NCI-H524 treated with DMSO at 0.1 percent for 48 hours (cell line): Measurements from ENCODE around the gene HTR3C.

ENCODE experiments used
- DNase-seq: peaks from one replicate; lab custom pipeline; 2025; lab: John Stamatoyannopoulos, UW

Gene HTR3C

DNA sequence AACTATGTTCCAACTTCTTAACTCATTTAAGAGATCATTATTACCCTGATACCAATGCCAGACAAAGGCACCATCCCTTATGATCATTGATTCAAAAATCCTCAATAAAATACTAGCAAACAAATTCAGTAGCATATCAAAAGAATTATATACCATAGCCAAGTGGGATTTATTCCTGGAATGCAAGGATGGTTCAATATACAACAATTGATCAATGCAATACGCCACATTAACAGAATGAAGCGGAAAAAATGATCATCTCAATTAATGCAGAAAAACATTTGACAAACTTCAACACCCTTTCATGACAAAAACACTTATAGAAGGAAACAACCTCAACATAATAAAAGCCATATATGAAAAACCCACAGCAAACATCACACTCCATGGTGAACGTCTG lies 39.4 kb downstream of the HTR3C start:
- no peak for DNase-seq

DNA sequence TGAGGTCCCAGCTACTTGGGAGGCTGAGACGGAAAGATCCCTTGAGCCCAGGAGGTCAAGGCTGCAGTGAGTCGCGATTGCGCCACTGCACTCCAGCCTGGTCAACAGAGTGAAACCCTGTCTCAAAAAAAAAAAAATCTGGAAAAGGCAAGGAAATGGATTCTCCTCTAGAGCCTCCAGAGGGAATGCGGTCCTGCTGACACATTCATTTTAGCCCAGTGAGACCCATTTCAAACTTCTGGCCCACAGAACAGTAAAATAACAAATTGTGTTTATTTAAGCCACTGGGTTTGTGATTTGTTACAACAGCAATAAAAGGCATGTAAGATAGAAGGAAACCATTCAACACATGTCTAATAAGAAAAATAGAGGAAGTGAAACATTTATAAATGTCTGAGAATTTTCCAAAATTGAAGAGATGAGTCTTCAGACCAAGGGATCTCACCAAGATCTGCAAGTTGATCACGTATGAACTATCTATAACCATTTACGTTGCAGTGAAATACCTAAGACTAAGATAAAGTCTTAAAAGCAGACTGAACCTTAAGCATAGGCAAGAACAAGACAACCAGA lies 44.0 kb downstream of the HTR3C start, which contains the start of gene HTR3E:
HTR3E (plus strand) TSS at position 254 of the 573 bp plus-strand sequence. CDS start 466 bp downstream, outside the sequence.
- DNase-seq: no peak

DNA sequence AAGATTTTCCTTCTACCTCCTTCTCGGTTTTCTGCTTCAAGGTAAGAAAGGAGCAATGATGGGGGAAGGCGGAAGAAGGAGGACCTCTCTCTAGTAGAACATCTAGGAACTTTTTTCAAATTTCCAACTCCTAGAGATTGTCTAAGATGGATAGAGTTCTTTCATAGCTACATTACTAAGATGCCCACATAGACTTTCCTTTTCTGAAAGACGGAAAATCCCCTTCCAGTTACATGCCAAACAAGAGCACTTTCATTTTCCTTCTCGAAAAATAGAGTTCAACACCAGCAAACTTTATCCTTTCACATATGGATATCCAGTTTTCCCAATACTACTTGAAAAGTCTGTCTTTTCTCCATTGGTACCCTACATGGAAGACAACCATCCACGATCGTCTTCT lies 44.7 kb downstream of the HTR3C start:
- no peak for DNase-seq

DNA sequence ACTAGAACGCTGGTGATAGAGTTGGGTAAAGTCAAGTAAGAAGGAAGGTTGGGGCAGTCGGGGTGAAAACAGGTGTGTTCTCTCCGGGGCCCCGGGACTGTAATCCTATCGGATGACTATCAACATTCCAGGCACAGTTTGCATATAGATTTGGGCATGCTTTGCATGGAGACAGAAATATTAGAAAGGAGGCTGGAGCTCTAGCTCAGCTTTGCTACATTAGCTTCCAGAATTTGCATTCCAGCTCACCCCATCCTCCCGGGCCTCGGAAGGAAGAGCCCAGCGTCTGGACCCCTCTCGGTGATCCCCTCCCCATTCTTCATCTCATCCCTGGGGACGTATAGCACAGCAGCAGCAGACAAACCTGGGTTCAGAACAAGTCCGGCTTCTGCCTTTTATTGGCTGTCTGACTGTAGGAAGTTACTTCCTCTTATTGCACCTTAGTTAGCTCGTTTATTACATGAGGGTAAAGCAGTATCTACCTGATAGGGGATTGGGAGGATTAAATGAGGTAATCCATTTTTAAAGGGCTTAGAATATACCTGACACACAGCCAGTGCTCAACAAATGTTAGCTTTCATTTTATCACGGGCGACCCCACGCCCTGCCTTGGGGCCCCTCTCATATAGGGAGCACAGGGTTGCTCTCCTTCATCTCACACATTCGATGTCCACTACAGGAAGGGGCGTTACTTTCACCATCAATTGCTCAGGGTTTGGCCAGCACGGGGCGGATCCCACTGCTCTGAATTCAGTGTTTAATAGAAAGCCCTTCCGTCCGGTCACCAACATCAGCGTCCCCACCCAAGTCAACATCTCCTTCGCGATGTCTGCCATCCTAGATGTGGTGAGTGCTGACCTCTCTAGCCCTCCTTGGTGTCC lies 47.2 kb downstream of the HTR3C start:
- DNase-seq: no peak
